Measurements from ENCODE around the gene MSI2.

Gene MSI2

DNA sequence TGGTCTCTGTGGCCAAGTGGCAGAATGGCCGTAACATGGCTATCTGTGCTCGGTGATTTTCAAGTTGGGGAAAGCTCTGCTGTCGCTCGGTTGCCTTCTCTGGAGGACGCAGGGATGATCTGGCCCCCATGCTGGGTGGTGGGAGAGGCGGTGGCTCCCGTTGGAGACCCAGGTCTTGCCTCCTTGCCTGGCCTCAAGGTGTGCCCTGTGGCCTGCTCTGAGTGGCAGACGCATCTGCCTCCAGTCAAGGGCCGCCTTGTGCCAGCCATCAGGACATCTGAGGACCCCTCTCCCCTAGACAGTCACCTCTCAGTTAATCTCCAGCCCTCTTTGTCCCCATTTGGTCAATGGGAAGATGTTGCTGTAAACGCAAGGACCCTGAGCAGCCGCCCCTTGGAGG lies 322.9 kb downstream of the MSI2 start:
- DNase-seq, result no peak

DNA sequence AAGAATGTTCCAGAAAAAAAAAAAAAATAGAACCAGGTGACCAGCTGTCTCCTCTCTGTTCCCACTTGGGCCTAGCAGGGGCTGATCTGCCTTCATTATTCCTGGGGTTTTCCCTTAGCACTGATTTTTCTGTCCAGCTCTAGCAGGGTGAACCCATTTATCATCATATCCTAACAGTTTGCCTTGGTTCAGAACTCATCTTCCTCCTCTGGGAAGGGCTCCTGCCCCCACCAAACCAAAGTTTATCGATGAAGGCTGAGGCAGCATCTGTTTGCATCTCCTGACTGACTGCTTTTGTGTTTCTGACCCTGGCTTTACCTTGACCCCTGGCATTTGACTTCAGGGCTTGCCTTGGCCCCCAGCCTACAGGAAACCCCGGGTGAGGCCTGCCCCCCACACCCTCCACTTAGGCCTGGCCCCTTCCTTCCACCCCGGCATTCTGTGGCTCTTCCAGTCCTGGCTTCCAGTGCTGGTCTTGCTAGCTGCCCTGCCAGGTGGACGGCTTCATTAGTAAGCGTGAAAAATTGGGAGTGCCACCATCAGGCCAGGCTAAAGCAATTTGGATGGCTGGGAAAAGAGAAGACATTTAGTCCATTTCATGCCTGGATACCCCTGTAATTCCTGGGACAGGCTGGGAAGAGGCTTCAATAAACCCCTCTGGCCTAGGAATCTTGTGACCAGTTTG lies 323.9 kb downstream of the MSI2 start:
- DNase-seq, result no peak

DNA sequence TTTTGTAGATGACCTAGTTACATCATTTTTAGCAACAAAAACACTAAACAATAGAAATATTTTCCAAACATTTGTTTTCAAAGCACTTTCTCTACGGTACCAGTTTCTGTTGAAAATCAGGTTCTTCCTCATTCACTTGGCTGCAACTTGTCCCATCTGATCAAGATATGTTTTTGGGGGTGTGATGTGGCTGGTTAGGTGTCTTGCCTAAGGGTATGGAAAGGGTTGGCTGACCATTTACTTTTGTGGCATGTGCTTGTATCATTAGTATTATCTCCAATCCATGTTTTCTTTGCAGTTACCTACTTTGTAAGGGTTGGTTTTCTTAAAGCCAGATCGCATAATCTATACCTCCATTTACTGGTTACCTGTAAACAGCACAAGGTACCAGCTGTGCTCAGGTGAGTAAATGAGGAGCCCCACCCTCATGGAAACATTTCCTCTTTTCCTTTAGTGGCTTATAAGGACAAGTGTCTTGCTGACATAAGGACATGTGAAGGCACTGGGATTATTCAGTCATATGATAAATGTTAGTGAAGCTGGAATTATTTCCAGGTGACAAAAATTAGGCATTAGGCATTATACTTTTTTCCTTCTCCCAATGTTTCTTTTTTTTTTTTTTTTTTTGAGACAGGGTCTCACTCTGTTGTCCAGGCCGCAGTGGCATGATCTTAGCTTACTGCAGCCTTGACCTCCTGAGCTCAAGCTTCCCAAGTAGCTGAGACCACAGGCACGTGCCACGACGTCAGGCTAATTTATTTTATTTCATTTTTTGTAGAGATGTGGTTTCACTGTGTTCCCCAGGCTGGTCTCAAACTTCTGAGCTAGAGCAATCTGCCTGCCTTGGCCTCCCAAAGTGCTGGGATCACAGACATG lies 326.8 kb downstream of the MSI2 start:
- no peak for DNase-seq

DNA sequence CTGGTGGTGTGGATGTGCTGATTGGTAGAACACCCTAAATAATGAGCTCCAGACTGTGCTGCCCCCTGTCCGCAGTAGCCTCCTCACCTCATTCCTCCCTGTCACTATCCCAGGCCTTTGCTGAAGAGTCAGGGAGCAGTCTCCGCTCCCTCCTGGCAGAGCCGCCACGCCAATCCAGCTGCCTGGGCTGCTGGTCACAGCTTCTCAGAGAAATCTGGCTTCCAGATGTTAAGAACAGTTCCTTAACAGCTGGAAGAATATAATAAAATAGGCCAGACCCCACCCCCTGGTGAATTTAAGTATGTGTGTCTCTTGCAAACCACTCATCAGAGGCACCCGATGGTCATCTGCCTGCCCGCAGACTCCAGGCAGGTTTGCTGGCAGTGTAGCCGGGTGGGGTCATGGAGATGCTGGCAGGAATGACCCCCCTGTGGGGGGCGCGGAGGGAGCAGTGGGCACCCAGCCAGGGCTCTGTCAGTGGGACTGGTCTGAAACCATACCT lies 327.8 kb downstream of the MSI2 start:
- no peak for DNase-seq

DNA sequence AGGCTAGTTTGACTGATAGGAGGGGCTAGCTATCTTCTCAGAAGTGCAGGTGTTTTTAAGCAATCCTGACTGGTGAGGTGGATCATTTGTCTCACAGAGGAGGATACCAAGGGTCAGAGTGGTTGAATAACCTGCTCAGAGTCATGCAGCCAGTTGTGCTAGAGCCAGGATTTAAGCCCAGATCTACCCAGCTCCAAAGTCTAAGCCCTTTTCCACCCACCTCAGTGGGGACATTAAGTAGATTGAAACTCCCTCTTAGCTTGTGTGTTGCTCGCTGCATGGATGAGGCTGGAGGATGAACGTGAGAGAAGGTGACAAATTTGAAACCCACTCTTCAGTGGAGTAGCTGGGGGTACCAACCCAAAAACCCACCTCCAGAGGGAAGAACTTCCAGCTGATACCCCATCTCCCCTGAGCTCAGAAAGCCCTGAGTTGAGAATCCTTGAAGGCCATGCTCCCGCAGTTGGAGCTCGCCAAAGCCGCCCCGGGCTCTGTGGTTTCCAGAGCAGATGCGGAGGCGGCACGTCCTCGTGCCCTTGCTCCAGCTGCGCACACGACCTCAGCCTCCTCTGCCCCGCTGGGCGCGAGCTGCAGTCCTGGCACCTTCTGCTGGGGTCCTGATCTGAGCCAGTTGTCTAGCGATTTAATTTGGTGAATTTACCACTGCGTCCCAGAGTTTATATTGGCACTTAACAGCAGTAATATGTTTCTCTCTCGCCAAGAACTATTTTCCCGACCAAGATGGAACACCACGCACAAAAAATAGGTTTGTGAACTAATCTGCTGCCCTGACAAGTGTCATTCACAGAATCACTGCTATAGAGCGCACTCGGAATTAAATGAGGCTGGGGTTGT lies 329.2 kb downstream of the MSI2 start:
- no peak for DNase-seq

DNA sequence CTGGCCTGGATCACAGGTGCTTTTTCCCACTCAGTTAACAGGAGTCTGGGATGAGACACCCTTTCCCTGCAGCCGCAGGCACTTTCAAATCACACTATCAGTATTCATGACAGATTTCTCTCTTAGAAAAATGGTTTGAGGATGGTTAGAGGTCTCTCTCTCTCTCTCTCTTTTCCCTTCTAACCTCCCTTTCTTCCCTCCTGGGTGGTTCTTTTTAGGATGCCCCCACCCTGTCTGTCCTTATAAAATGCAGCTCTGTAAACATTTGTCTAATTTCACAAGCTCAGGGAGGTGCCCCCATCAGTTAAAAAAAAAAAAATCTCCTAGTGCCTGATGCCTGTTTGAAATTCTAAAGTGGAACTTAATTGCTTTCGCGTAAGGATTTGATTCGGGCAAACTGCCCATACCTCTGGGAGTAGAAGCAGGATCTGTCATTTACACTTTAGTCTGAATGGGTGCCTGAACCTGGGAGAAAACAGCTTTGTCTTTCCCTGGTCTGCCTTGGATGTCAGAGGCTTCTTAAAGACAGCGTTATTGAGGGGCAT lies 329.9 kb downstream of the MSI2 start:
- DNase-seq, result no peak

GRCh38 chr17:57586742-57587141 lies 330.4 kb downstream of the MSI2 start:
- no peak for DNase-seq

DNA sequence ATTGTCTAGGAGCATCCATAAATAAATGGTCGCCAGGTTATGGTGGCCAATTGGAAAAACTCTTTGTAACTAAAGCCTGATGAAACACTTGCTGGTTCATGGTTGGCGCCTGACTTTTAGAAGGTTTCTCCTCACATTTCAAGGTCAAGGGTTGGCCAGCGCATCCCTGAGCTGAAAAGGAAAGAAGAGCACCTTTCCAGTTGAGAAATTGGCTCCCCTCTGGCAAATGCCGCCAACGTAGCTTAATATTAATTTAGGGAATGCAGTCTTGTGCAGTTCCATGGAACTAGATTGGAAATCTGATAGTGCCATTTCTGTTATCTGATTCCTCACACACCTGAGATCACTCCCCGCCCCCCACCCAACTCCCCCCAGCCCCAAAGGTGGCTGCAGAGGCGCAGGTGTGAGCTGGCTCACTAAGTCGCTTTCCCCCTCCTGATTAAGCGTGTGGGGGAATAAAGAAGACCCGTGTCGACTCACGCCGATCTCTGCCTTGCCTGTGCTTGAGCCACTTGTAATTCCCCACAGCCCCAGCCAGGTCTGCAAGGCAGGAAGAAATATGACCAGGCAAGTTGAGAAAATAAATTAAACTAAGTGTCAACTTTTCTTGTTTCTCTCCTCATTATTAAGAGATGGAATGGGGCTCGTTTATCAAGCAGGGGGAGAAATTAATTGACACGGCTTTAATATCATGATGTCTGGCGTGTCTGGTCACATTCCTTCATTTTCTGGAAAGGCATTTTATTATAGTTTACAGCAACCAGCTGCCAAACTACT lies 331.1 kb downstream of the MSI2 start:
- no peak for DNase-seq

DNA sequence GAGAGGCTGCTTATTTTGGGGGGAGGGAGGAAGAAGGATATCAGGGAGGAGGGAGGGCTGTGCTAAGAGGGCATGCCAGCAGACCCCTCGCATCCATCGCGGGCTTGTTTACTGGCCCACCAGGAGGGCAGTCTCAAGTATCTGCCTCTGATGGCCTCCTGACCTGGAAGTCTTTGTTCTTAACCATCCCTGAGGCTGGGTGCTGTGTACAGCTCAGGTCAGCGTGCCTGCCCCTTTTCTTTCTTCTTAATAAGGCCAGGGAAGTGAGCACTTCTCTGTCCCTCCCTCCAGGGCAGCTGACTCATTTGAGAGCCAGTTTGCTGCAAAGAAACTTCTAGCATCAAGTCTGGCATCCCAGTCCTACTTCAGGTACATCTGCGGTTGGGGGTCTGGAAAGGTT lies 331.8 kb downstream of the MSI2 start:
- DNase-seq, result no peak

DNA sequence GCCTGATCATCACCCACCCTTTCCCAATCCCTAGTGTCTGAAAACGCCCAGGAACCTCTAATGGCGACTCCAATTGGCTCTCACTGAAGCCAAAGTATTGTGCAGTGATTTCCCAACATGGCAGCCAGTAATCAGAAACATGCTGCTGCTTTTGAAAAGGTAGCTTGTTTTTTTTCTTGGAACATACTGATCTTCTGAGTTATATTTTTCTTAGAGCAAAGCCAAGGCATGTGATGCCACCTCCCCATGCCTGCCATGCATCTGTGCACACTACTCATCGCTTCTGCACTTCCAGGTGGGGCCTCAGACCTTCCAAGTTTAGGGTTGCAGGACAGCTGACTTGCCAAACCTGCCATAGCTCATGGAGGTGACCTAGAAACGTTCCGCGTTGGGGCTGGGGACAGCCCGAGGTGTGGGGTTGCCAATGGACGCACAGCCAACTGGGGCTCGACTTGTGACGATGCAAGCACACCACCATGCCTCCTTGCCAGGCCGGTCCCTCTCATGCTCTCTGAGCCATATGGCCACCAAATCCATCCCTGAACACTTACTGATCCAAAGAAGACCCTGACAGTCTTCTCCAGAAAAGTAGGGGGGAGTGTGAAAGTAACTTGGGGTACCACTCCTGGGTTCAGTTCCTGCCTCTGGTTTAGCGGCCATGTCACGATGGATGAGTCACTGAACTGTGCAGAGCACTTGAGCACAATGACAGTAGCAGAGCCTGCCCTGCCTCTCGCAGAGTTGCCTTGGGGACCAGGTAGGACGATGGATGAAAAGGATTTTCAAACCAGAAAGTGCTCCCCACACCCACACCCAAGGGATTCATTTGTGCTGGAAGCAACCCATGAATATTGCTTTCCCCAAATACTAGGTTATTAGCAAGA lies 333.1 kb downstream of the MSI2 start:
- DNase-seq, result no peak

GRCh38 chr17:57593739-57594462 lies 337.6 kb downstream of the MSI2 start:
- no peak for DNase-seq

DNA sequence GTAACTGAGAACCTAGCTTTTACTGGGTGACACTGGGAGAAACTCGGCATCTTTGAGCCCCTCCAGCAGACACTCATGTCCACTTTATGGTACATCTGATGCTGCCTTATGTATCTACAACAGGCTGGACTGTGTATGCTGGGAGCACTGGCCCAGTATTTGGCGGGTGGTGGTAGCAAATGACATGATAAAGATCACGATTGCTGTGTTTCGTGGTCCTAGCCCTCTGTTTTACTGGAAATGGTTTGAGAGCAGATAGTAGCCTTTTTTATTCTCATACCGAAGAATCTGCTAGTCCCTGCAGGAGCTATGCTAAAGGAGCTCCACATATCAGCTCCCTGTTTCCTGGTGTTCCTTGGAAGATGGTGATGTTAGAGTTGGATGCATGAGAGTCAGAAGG lies 338.4 kb downstream of the MSI2 start:
- DNase-seq, result no peak

- DNase-seq, result no peak
Measured at GRCh38 chr17:57595426-57595825, 339.1 kb downstream of the MSI2 start.

GRCh38 chr17:57595947-57596695 lies 339.8 kb downstream of the MSI2 start:
- DNase-seq, result no peak

DNA sequence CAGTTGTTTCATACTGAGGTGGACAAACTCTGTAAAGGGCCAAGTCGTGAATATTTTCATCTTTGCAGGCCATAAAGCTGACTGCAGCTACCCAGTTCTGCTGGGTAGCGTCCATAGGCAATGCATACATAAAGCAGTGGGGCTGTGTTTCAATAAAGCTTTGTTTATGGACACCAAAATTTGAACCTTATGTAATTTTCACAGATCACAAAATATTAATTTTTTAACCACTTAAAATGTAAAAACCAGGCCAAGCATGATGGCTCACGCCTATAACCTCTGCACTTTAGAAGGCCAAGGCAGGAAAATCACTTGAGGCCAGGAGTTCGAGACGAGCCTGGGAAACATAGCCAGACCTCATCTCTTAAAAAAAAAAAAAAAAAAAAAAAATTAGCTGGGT lies 340.8 kb downstream of the MSI2 start:
- no peak for DNase-seq

DNA sequence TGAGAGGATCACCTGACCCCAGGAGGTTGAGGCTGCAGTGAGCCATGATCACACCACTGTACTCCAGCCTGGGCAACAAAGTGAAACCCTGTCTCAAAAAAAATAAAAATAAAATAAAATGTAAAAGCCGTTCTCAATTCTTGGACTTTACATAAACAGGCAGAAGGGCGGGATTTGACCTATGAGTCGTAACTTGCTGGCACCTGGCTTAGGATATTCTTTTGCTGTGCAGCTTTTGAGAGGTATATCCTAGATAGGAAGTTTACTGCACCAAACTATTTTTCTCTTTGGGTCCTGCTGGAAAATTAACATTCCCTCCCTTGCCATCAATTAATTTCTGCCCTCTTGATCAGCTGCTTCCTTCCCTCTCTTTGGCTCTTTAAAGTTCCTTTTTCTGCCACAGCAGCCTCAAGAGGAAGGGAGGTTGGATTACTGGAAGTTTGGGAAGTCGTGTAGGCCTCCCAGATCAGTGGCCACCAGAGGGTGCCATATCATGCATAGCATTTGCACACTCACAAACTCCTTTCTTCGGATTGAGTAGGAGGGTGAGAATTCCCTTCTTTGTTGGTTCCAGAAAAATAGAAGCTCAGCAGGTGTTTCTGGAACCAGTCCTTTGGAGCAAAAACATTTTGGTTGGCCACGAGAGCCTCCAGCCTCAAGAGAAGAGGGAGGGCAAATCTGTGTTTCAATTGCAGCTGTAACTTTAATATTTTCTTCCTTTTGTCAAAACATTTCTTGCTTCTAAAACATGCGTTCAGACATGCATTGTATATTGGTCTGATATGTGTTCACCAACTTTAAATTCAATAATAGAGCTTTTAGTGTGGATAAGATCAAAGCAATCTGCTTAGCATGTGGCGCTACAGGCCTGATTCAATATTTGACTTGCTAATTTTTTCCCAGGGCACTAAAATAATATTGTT lies 341.5 kb downstream of the MSI2 start:
- peak; percentile 56 for DNase-seq

GRCh38 chr17:57599271-57600045 lies 343.1 kb downstream of the MSI2 start:
- no peak for DNase-seq

Data from right kidney (tissue), 1 donor.